Tracheal epithelial cell (primary cell): ENCODE results near the gene GPR152. TPM values are rescaled to one million over a fixed set of nuclear protein-coding genes. Genes with fewer than 3 reads are reported as not detected.

Experiments
- total RNA-seq: library from RNA; depleted of rRNA; stranded (reverse); fragments of >200 nt; gene quantifications from 2 replicates; pipeline ENCODE4 v1.2.1, GENCODE V29; 2014

Gene GPR152, protein sequence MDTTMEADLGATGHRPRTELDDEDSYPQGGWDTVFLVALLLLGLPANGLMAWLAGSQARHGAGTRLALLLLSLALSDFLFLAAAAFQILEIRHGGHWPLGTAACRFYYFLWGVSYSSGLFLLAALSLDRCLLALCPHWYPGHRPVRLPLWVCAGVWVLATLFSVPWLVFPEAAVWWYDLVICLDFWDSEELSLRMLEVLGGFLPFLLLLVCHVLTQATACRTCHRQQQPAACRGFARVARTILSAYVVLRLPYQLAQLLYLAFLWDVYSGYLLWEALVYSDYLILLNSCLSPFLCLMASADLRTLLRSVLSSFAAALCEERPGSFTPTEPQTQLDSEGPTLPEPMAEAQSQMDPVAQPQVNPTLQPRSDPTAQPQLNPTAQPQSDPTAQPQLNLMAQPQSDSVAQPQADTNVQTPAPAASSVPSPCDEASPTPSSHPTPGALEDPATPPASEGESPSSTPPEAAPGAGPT
- total RNA-seq = not detected in 2 replicates

DNA sequence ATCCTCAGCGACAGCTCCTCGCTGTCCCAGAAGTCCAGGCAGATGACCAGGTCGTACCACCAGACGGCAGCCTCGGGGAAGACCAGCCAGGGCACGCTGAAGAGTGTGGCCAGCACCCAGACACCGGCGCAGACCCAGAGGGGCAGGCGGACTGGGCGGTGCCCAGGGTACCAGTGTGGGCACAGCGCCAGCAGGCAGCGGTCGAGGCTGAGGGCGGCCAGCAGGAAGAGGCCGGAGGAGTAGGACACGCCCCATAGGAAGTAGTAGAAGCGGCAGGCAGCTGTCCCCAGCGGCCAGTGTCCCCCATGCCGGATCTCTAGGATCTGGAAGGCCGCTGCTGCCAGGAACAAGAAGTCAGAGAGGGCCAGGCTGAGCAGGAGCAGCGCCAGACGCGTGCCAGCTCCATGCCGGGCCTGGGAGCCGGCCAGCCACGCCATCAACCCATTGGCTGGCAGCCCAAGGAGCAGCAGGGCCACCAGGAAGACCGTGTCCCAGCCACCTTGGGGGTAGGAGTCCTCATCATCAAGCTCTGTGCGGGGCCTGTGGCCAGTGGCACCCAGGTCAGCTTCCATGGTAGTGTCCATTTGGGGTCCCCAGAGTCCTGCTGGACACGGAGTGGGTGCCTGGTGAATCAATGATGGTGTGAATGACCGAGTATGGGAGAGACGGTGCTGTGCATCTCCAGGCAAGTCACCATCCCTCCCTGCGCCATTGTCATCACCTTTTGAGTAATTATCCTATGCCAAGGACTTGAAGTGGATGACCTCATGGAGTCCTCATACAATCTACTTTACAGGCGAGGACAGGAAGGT is at the start of gene GPR152:
Gene GPR152, minus strand, starts transcription at position 589 of the 812 bp plus-strand sequence. Its CDS starts 5 bp downstream, at position 584.

DNA sequence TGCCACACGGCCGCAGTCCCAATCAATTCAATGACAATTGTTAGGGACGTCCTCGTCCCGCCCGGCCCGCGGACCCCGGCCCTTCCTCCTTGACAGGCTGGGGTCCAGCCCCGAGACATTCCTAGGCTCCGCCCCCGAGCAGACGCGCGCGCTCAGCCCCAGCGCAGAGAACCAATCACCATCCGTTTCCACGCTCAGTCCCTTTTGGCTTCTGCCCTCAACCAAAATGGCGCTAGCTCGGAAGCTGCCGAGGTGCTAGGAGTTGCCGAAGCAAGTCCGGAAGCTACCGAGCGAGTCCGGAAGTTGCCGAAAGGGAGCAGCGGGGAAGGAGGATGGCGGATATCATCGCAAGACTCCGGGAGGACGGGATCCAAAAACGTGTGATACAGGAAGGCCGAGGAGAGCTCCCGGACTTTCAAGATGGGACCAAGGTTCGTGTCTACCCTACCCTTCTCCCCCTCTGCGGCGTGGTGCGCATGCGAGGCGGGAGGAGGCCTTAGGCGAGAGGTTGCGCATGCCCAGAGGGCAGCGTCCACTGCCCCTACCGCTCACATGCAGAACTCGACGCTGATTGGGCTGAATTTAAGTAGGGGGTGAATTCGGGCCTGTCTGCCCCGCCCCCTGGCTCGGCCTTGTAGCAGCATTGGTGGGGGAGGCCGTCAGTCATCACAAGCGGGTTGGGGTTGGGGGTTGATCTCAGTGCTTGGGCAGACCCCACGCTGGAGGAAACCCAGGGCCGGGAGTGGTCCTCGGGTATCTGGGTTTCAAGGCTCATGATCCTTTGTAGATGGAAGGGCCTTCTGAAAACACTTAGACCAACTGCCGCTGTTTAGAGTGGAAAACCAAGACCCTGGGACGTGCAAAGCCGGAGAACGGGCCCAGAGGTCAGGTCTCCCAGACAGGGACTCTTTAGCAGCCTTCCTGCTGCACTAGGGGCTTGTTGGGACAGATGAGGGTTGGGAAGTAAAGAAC is 30.6 kb upstream of the GPR152 start, which contains the start of gene AIP:
Gene AIP, plus strand, starts transcription at position 200 of the 972 bp plus-strand sequence. Its CDS starts 133 bp downstream, at position 333.

DNA sequence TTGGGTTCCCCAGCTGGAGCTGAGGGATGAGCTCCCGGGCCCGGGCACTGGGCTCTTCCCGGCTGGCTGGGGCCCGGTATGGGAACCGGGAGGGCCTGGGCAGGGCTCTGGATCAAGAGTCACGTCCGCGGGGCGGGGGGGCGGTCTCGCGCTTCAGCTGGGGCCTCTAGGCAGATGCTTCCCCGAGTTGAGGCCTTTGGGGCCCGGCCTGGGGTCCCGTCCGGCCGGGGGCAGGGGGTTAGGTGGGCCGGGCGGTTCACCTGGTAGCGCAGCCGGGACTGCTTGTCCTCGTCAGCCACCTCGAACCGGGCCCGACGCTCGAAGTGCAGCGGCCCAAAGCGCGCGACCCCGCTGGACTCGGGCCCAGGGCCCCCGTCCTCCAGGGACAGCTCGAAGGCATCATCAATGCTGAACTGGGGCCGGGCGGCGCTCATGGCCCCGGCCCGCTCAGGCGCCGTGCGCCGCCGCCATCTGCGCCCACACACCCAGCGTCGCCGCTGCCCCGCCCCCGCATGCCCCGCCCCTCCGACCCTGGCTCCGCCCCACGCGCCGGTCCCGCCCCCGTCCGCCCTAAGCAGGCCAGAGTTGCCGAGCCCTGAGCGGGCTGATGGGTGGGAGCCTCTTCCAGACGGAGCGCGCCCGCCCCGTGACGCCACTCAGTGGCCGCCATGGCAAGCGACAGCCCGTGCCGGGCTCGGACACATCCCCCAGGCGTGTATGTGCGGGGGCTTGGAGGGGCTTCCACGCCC is 16.4 kb upstream of the GPR152 start, which contains the start of gene TMEM134:
Gene TMEM134, minus strand, starts transcription at position 493 of the 749 bp plus-strand sequence. Its CDS starts 59 bp downstream, at position 434.

DNA sequence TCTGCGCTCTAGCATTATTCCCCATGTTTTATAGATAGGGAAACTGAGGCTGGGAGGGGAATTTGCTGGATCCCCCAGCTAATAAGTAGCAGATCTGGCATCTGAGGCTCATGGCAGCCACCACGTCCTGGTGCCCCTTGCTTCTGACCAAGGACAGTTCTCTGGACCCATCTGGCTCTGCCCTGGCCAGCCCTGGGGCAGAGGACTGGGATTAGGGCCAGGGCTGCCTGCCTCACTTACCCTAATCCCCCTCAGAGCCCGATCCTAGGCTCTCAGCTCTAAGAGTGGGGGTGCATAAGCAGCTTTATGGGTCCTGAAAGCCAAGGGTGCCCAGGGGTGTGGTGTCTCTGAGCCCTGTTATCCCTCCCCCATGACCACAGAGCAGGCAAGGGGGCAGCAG is 2.5 kb upstream of the GPR152 start, which contains the start of gene CABP4:
Gene CABP4, plus strand, starts transcription at position 301 of the 400 bp plus-strand sequence. Its CDS starts 70 bp downstream, at position 371.

DNA sequence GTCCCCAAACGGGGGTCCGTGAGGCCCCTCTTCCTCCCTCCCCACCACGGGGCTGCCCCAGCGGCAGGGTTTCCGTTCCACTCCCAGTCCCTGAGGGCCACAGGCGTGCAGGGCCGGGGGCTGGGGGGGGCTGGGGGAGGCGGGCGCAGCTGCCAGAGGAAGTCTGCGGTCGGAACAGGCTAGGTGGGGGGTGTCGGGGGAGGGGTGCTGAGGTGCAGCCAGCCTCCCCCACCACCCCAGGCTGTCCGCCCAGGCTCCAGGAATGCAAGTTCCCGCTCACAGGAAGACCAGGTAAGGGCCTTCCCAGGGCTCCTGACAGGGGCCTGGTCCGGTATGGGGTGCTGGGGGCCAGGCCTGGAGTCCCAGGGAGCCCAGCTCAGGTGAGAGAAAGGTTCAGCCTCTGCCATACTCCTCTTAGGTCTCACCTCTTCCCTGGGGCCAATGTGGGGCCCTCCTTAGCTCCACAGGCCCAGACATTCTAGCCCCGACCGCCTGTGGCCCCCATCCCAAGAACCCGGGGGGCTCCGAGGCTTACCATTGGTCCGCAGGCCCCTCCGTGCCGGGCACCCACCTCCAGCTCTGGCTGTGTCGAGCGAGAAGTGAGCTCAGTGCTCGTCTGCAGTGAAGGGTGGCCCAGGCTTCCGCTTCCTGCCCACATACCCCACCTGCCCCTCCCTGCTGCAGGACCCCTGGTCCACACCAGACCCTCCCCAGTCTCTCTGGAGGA is 15.3 kb downstream of the GPR152 start, which contains the start of gene PTPRCAP:
Gene PTPRCAP, minus strand, starts transcription at position 601 of the 727 bp plus-strand sequence. Its CDS starts 63 bp downstream, at position 538.

DNA sequence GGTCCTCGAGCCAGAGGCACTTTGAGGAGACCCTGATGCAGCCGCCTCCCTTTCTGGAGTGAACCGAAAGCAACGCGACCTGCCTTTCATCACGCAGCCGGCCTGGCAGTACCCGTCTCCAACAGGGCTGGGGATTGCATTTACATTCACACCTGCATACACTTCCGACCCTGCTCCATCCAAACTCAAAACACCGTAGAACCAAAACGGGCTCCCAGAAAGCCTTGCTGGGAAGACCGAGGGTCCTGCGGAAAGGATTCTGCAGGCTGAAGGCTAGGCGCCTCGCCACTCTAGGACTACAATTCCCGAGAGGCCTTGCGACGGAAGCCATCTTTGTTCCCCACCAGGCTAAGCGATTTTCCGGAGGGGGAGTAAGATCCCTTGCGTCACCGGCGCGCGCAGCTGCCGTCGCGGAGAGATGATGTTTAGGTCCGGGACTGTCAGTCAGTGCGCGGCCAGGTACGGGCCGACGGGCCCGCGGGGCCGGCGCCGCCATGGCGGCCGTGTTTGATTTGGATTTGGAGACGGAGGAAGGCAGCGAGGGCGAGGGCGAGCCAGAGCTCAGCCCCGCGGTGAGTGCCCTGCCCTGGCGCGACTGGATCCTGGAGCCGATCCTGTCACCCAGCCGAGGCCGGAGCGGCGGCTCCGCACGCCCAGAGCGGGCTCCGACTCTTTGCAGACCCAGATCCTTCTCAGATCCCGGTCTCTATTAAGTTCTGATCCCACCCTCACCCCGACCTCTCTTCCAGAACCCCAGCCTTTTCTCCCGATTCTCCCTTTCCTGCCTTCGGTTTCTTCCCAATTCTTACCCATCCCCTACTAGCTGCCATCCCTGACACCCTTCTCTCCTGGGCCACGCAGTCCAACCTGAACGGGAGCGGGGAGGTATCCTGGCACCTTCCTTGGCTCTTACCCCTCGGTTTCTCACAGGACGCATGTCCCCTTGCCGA is 24.2 kb downstream of the GPR152 start, which contains the start of gene RPS6KB2:
Gene RPS6KB2, plus strand, starts transcription at position 443 of the 950 bp plus-strand sequence. Its CDS starts 52 bp downstream, at position 495.

DNA sequence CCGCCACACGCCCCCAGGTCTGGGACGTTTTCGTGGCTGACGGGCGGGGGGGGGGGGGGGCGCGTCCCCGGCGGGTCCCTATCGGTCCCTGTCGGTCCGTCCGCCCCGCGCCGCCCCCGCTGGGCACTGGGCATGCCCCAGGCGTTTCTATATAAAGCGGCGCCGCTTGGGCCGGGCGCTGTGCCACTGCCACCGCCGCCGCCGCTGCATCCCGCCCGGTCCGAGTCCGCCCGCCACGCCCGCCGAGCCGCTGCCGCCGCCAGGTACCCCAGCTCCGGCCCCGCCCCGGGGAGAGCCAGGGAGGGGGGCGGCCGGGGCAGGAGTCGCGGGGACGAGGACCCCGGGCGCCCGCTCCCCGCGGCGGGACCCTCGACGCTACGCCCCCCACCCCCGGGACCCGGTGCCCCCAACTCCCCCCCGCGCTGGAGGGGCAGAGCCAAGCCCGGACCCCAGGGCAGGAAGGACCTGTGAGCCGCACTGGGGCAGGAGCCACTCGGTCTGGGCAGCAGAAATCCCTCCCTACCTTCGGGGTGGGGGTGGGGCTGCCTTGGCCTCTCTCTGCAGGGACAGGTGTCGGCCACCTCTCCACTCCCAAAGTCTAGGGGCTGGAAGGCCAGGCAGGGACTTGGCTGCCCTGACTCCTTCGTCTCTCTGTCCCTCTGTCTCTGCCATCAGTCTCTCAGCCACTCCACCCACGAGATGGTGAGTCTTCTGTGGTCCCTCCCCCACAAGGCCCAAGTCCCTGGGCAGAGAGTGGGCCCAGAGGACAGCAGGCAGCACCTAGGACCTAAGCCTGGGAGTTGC is 36.8 kb downstream of the GPR152 start, which contains the start of gene CARNS1:
Gene CARNS1, plus strand, starts transcription at position 178 of the 804 bp plus-strand sequence. Its CDS starts 522 bp downstream, at position 700.

DNA sequence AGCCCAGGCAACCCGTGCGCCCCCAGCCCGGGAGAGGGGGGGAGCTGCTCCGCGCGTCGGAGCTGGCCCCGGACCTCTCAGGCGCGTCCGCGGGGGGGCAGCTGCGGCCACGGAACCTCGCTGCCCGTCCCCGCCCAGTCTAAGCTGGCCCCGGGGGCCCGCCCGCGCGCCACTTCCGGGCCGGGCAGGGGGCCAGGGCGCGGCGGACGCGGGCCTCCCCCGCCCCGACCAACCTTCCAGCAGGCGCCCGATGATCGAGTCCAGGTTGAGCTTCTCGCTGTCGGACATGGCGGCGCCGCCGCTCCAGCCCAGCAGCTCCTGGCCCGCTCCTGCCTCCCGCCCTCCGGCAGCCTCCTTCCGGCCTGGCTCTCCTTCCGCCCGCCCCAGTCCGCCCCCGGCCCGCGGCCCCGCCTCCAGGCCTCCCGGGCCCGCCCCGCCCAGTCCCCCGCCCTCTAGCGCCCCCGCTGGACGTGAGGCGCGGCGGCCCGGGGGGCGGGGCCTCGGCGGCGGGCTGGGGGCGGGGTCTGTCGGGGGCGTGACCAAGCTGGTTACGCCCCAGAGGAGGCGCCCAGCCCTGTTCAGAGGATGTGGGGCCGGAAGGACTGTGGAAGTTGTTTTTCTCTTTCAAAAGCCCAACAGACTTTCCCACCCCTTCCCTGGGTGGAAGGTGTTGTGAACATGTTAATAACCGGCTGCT is 50.9 kb downstream of the GPR152 start, which contains the start of gene PPP1CA:
Gene PPP1CA, minus strand, starts transcription at position 364 of the 697 bp plus-strand sequence. Its CDS starts 76 bp downstream, at position 288.

Other genes starting within 250 kb of the GPR152 start
- 49.9 and 64.4 TPM in 2 replicates for gene GRK2, start 186.3 kb downstream of the GPR152 start, total RNA-seq
- gene ANKRD13D, start 163.4 kb downstream of the GPR152 start, total RNA-seq = 36.9 and 39.9 TPM in 2 replicates
- 36.6 and 69.7 TPM in 2 replicates for gene SSH3, start 149.2 kb downstream of the GPR152 start, total RNA-seq
- gene POLD4, start 99.2 kb downstream of the GPR152 start, total RNA-seq = 60.0 and 71.2 TPM in 2 replicates
- gene CLCF1, start 79.1 kb downstream of the GPR152 start, total RNA-seq = 3.0 and 8.9 TPM in 2 replicates
- 8.7 TPM in 2 replicates for gene RAD9A, start 60.7 kb downstream of the GPR152 start, total RNA-seq
- gene PPP1CA, start 50.9 kb downstream of the GPR152 start, total RNA-seq = 206 and 244 TPM in 2 replicates
- not detected in 2 replicates for gene TBC1D10C, start 48.6 kb downstream of the GPR152 start, total RNA-seq
- 0.24 TPM in 1 of 2 replicates, not detected in the other for gene CARNS1, start 37.1 kb downstream of the GPR152 start, total RNA-seq
- 43.9 and 55.4 TPM in 2 replicates for gene RPS6KB2, start 24.2 kb downstream of the GPR152 start, total RNA-seq
- 0.24 TPM in 1 of 2 replicates, not detected in the other for gene PTPRCAP, start 15.0 kb downstream of the GPR152 start, total RNA-seq
- 140 and 158 TPM in 2 replicates for gene CORO1B, start 9.3 kb downstream of the GPR152 start, total RNA-seq
- under 0.01 TPM in 1 of 2 replicates, not detected in the other for gene CABP4, start 2.6 kb upstream of the GPR152 start, total RNA-seq
- gene TMEM134, start 16.5 kb upstream of the GPR152 start, total RNA-seq = 20.9 and 37.6 TPM in 2 replicates
- 76.7 and 89.2 TPM in 2 replicates for gene AIP, start 30.3 kb upstream of the GPR152 start, total RNA-seq
- 29.2 and 33.3 TPM in 2 replicates for gene PITPNM1, start 52.6 kb upstream of the GPR152 start, total RNA-seq
- gene CDK2AP2, start 55.4 kb upstream of the GPR152 start, total RNA-seq = 17.1 and 18.5 TPM in 2 replicates
- gene CABP2, start 70.7 kb upstream of the GPR152 start, total RNA-seq = not detected in 2 replicates
- 3,881 and 7,825 TPM in 2 replicates for gene GSTP1, start 131.1 kb upstream of the GPR152 start, total RNA-seq
- gene NDUFV1, start 154.2 kb upstream of the GPR152 start, total RNA-seq = 162 and 236 TPM in 2 replicates
- 10.6 and 14.7 TPM in 2 replicates for gene NUDT8, start 177.2 kb upstream of the GPR152 start, total RNA-seq
- gene TBX10, start 187.0 kb upstream of the GPR152 start, total RNA-seq = not detected in 2 replicates
- gene ACY3, start 198.0 kb upstream of the GPR152 start, total RNA-seq = not detected in 2 replicates
- 25.1 and 57.3 TPM in 2 replicates for gene ALDH3B2, start 221.9 kb upstream of the GPR152 start, total RNA-seq